ENCODE data around the gene PIP5K1B. TPM values are rescaled to one million over a fixed set of nuclear protein-coding genes. Genes with fewer than 3 reads are reported as not detected.

The PIP5K1B gene
- total RNA-seq, 2 donors from 2014 or later, result 3.9 to 7.1 TPM

GRCh38 chr9:68974431-68974830 is 269.4 kb downstream of the PIP5K1B start:
- no peak for TF ChIP-seq CTCF (IDR thresholded peaks at IDR 0.05)
- no peaks in the 10 kb centered on the region for H3K36me3 ChIP-seq
- no peaks in the 10 kb centered on the region for H3K27me3 ChIP-seq (replicated peaks; ENCODE audit: insufficient read depth)
- peak overlapping the region; percentile 53 for H3K4me3 ChIP-seq
- H3K4me1 ChIP-seq (ENCODE audit: control insufficient read depth in 1 of 2, low read depth in 2 of 2), result no peaks in the 10 kb centered on the region
- no peak overlapping the region for H3K27ac ChIP-seq
- no peaks in the 10 kb centered on the region for H3K9me3 ChIP-seq
- no peak for ATAC-seq (ENCODE audit: insufficient number of reproducible peaks, low FRiP score, low read depth)
- DNase-seq (ENCODE audit: low spot score), result no peak

- Histone ChIP-seq H3K27ac (peak overlapping the region in 1 of 2 donors; percentile 39), H3K36me3 (no peaks in the 10 kb centered on the region), H3K9me3 (no peaks in the 10 kb centered on the region), H3K4me1 (ENCODE audit: control insufficient read depth in 1 of 2, low read depth in 2 of 2) (no peaks in the 10 kb centered on the region), H3K4me3 (peak overlapping the region; percentile 53), H3K27me3 (replicated peaks; ENCODE audit: insufficient read depth) (no peaks in the 10 kb centered on the region)
- no peak for ATAC-seq (ENCODE audit: insufficient number of reproducible peaks, low FRiP score, low read depth)
- no peak for DNase-seq (ENCODE audit: low spot score)
- no peak for TF ChIP-seq CTCF (IDR thresholded peaks at IDR 0.05)
Observed at GRCh38 chr9:68974901-68975300, 269.9 kb downstream of the PIP5K1B start.

GRCh38 chr9:68975365-68976043 is 270.5 kb downstream of the PIP5K1B start:
- Histone ChIP-seq H3K4me1 (ENCODE audit: control insufficient read depth in 1 of 2, low read depth in 2 of 2) (no peaks in the 10 kb centered on the region), H3K4me3 (peak overlapping the region; percentile 53), H3K27ac (peak overlapping the region in 1 of 2 donors; percentile 39), H3K9me3 (no peaks in the 10 kb centered on the region), H3K27me3 (replicated peaks; ENCODE audit: insufficient read depth) (no peaks in the 10 kb centered on the region), H3K36me3 (no peaks in the 10 kb centered on the region)
- ATAC-seq (ENCODE audit: insufficient number of reproducible peaks, low FRiP score, low read depth) (no peak), DNase-seq (ENCODE audit: low spot score) (no peak)
- TF ChIP-seq CTCF (IDR thresholded peaks at IDR 0.05), result no peak

GRCh38 chr9:68978066-68978465 is 273.0 kb downstream of the PIP5K1B start:
- no peak for TF ChIP-seq CTCF (IDR thresholded peaks at IDR 0.05)
- Histone ChIP-seq H3K27me3 (replicated peaks; ENCODE audit: insufficient read depth) (no peaks in the 10 kb centered on the region), H3K36me3 (no peaks in the 10 kb centered on the region), H3K27ac (no peak overlapping the region), H3K4me1 (ENCODE audit: control insufficient read depth in 1 of 2, low read depth in 2 of 2) (no peaks in the 10 kb centered on the region), H3K4me3 (no peak overlapping the region), H3K9me3 (no peaks in the 10 kb centered on the region)
- DNase-seq (ENCODE audit: low spot score) (no peak), ATAC-seq (ENCODE audit: insufficient number of reproducible peaks, low FRiP score, low read depth) (no peak)

- no peak for TF ChIP-seq CTCF (IDR thresholded peaks at IDR 0.05)
- Histone ChIP-seq H3K9me3 (no peaks in the 10 kb centered on the region), H3K4me1 (ENCODE audit: control insufficient read depth in 1 of 2, low read depth in 2 of 2) (no peaks in the 10 kb centered on the region), H3K27ac (no peak overlapping the region), H3K36me3 (no peaks in the 10 kb centered on the region), H3K27me3 (replicated peaks; ENCODE audit: insufficient read depth) (no peaks in the 10 kb centered on the region), H3K4me3 (no peak overlapping the region)
- no peak for ATAC-seq (ENCODE audit: insufficient number of reproducible peaks, low FRiP score, low read depth)
- no peak for DNase-seq (ENCODE audit: low spot score)
Observed at GRCh38 chr9:68978501-68978900, 273.5 kb downstream of the PIP5K1B start.
